HepG2 (cell line): Measurements from ENCODE around the gene ELOVL7.

ENCODE experiments used
- IKZF1 ChIP-seq: fragments of 450-650 bp; IDR thresholded peaks from 2 replicates; pipeline ENCODE4 v1.7.1; 2016
- KLF12 ChIP-seq: sonication (generic); formaldehyde crosslinking; IDR thresholded peaks from 2 replicates; pipeline ENCODE4 v1.4.0; 2020; ENCODE audit warnings: missing genetic modification reagents, borderline replicate concordance
- PRPF4 ChIP-seq: fragments of 200-400 bp; formaldehyde crosslinking; IDR thresholded peaks from 2 replicates; pipeline ENCODE4 v1.6.1; 2016; ENCODE audit warnings: low read length, low read depth; ENCODE audit not compliant: poor library complexity, severe bottlenecking

DNA sequence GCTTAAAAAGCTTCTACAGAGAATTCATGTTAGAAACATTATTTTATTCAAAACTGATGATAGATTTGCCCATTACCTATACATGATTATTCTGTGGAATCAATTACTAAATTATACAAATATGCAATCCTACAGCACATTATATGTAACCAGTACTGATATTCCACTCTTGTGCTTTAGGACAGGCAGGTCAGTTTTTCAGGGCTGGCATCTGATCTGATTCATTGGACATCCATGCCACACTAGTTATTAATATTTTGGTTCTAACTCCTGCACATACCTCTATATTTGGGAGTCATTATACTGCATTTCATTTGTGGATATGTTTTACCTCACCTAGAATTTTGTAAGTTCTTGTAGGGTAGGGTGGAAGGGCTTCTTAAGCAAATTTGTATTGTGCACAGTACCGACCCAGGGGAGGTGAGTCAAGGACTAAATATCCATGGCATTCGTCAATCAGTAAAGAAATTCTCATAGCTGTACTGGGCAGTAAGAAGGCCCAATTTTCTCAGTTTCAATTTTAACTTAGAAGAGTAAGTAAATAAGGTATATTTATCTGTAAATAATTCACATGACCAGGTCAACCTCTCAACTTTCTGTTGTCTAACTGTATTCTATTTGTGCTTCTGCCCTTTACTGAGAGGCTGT is 33.5 kb downstream of the ELOVL7 start:
- TF ChIP-seq PRPF4, result no peak
- no peak for TF ChIP-seq KLF12 (CRISPR knock-in tag)
- TF ChIP-seq IKZF1, result no peak
